Islet precursor cell (in vitro differentiated cells): ENCODE data around the gene SCT.

Source experiments
- DNase-seq: peaks from one replicate; pipeline ENCODE4 v3.0.0-alpha.2; 2018

The SCT gene

DNA sequence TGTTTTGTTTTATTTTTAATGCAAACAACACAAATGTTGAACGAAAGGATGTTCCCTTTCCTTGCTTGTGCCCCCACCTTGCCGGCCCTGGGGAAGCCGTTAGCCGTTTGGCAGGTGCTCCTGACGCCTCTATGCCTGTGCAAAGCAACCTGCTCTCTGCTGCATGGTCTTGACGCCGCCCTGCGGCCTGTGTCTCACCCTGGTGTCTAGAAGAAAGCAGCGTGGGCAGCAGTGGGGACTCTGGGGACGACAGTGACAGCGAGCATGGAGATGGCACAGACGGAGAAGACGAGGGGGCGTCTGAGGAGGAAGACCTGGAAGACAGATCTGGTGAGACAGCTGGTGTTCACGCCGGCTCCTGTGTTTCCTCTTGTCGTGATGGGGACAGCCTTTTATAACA, 45.2 kb downstream of the SCT start:
- no peak for DNase-seq

DNA sequence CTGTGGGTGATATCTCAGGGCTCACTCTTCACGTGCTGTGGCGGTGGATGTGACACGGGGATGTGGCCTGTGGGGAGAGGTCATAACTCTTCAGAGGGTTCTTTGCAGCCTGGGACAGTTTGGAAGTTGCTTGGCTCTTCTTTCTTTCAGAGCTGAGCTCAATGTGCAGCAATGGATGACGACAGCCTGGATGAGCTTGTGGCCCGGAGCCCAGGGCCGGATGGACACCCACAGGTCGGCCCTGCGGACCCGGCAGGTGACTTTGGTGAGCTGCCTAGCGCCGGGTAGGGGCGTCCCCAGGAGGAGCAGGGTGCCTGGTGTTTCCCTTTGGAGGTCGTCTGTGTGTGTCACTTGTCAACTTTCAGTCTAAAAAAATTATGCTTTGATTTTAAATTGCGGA, 45.6 kb downstream of the SCT start:
- DNase-seq, result no peak

DNA sequence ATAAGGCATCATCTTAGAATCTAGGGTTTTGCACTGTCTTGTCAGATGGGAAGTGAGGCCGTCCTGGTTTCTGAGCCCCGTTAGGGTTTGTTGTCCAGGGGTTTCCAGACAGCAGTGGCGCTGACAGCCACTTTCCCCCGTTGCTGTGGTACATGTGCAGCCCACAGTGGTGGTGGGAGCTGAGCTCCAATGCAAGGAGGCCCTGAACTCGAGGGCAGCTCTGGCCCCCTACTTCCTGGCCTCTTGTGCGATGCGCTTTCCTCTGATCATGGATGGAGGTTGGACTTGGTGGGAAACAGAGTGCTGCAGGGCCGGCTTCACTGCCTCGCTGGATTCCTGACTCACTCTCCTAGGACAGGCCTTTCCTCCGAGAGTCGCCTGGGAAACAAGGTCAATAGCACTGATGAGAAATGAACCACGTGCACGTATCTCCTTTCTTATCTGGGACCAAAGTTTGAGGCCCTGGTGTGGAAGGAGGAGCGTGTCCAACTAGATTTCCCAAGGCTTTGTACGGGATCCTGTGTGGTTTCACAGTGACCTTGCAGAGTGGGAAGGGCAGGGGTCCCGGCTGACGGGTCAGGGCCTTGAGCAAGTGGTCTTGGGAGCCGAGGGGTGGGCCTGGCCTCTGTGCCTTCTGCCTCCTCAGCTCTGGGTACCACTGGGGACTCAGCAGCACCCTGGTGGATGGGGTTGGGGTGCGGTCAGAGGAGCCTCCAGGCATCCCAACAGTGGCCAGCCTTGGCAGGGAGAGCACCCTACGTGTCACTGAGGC, 47.0 kb downstream of the SCT start:
- DNase-seq, result no peak

DNA sequence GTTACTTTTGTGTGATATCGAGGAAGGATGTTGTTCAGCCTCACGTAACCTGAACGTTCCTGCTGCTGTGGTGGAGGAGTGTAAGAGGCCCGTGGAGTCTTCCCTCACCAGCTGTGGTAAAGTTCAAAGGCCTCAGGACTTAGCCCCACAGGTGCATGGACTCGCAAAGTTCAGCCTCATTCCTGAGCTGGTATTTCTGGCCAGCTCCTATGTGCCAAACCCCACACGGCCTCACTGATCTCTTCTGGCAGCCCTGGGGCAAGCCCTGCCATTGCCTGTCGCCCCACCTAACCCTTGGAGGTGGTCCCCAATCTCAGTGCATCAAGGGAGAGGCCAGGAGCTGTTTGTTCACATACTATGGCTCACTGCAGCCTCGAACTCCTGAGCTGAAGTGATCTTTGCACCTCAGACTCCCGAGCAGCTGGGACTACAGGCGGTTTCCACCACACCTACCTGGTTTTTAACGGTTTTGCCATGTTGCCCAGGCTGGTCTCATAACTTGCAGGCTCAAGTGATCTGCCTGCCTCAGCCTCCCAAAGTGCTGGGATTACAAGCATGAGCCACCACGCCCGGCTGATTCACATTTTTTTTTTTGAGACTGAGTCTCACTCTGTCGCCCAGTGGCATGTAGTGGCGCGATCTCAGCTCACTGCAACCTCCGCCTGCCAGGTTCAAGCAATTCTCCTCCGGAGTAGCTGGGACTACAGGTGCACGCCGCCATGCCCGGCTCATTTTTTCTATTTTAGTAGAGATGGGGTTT, 48.5 kb downstream of the SCT start:
- DNase-seq, result no peak

DNA sequence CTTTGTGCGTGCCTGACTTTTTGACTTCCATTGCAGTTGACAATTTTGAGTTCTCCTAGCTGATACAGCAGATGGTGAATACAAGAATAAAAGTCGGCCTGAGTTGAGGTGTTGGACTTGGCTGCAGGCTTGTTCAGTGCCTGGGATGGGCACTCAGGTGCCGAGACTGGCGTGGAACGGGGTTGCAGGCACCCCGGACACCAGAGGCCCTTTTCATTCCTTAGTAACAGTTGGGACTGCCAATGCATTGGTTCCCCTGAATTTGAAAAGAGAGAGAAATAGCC, 49.4 kb downstream of the SCT start:
- DNase-seq, result no peak

DNA sequence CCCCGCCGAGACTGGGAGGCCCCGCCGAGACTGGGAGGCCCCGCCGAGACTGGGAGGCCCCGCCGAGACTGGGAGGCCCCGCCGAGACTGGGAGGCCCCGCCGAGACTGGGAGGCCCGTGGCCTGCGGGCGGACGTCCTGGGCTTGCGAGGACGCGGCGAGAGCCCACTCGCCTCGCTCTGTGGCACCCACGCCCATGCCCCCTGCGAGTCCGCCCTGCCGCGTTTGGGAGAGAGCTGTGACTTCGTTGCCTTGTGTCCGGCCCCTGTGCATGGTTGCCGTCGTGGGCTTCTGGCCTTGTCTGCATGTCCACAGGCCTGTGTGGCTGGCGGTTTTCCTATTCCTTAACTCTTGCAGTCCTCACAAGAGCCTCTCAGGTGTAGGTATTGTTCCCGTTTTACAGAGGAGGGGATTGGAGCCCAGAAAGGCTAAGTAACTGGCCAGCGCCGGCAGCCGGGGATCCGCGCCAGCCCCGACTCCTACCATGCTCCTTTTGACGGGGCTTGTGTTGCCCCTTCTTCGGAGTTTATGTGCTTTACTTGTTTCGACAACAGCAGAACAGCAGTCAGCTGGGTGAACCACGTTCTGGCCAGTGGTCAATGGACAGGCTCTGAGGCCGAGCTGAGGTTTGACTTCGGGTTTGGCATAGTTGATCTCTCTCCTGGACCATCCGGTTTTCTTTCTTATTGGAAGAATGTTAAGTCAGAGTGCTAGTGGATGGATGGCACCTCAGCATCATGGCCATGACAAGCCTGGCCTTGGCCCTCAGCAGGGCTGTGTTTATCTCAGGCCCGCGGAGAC, 50.0 kb downstream of the SCT start:
- no peak for DNase-seq
